NCI-H2227 (cell line): ENCODE results near the gene ARVCF.

Experiments
- DNase-seq: peaks from one replicate; lab custom pipeline; 2025; ENCODE audit not compliant: unreplicated experiment; lab: John Stamatoyannopoulos, UW

The ARVCF gene

GRCh38 chr22:19988965-19989724 lies 27.5 kb downstream of the ARVCF start:
- DNase-seq: no peak

DNA sequence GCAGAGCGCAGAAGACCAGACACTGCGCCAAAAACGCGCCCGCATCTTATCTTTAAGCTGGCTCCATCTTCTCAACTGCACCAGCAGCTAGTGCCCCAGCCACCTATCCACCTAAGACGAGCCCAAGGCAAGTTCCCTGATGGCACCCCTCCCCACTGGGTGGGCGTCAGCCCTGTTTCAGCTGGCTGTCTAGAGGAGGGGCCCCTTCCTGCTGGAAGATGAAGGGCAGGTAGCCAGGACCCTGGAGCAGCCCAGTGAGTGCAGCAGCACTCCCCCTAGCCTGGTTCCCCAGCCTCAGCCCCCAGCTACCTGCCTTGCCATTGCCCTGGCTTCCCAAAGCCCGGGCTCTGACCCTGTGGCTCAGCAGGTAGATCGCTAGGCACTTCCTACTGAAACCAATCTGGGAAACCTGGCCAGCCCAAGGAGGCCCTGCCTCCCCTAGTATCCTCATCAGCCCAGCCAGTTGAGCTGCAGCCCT lies 28.3 kb downstream of the ARVCF start:
- no peak for DNase-seq

GRCh38 chr22:19987394-19988306 lies 29.0 kb downstream of the ARVCF start:
- DNase-seq: no peak

GRCh38 chr22:19986410-19987341 lies 29.9 kb downstream of the ARVCF start:
- peak; percentile 92 for DNase-seq

- no peak for DNase-seq
Measured at GRCh38 chr22:19986011-19986409, 30.6 kb downstream of the ARVCF start.

DNA sequence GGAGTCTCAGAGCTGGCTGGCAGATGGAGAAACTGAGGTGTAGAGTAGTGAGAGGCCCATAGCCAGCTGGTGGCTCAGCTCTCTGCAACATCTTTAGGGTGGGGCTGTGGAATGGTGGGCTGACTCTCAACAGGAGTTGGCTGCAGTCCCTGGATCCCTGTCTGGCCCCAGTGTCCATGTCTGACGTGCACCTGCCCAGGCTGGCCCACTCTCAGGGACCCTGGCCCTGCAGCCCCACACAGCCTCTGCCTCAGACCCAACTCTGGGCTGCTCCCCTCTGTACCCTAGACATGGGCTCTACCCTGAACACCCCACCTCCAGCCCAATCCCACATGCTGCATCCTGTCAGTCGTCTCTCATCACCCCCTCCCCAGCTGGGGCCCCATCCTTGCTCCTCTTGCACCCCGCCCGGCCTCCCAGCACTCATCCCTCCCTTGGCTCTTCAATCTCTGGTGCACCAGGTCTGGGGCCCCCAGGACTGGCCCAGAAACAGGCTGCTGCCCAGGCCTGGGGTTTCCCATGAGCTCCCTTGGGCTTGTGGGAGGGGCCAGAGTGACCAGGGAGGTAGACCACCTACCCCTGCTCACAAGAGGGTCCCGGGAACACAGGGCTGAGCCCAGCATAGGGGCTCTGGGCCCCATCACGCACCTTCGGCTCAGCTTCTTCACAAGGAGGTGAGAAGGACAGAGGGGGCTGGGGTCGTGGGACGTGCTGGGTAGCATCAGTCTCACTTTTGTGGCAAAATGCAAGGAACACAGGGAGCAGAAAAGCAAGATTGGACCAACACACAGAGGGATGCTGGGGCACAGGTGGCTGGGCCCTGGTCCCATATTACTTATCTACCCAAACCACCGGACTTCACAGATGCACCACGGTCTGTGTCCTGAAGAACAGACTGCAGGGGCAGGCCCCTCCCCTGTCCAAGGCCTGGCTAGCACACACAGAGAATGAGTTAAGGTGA lies 31.5 kb downstream of the ARVCF start:
- DNase-seq: no peak

- DNase-seq: no peak
Measured at GRCh38 chr22:19984201-19984753, 32.3 kb downstream of the ARVCF start.

DNA sequence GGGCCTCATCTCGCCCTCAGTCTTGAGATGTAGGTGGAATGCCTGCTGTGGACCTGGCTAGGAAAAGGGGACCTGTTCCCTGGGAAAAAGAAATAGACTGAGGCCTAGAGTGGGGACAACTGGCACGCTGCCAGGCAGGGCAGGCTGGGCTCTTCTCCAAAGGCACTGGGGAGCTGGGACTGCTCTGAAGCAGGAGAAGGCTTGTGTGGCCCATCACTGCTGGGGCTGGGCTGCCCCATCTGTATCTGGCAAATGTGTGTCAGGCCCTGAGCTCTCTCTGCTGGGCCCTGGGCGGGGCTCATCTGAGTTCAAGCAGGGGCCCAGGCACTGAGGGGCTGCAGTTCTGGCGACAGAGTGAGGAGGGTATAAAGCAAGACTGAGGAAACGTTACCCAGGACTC lies 32.9 kb downstream of the ARVCF start:
- no peak for DNase-seq

- DNase-seq: no peak
Measured at GRCh38 chr22:19982991-19983578, 33.5 kb downstream of the ARVCF start.

DNA sequence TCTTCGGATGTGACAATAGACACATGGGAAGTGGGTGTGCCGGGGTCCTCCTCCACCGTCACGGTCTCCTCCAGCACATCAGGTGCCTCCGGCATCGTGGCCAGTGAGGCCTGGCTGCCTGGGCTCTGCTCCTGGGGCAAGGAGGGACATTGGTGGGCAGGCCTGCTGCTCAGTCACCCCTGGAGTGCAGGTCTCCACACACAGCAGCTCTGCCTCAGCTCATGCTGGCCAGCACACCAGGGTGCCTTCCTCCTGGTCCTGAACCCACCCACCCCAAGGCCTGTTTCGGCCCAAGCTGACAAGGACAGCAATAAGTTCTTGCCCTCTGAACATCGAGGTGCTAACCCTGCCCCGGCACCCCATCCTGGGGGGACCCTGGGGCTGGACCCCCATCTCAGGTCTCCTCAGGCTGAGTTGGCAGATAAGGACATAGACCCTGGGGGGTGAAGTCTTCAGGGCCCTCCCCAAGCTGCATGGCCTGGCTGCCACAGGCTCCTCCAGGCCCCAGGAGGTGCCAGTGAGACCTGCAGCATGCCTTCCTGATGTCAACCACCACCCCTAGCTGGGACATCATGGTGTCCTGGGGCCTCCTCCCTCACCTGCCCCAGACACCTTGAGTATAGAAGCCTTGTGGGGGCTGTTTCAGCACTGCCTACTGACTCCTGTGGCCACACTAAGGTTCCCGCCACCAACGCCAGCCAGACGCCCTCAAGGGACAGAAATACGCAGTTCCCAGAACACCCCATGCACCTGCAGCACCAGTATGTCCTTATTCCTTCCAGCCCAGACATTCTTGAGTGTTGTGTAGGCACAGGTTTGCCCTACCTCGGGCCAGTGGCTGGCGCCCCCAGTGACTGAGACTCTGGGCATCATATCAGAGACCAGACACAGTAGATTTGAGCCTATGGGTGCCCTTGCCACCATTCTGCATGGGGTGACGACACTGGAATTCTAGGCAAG lies 34.4 kb downstream of the ARVCF start:
- no peak for DNase-seq

DNA sequence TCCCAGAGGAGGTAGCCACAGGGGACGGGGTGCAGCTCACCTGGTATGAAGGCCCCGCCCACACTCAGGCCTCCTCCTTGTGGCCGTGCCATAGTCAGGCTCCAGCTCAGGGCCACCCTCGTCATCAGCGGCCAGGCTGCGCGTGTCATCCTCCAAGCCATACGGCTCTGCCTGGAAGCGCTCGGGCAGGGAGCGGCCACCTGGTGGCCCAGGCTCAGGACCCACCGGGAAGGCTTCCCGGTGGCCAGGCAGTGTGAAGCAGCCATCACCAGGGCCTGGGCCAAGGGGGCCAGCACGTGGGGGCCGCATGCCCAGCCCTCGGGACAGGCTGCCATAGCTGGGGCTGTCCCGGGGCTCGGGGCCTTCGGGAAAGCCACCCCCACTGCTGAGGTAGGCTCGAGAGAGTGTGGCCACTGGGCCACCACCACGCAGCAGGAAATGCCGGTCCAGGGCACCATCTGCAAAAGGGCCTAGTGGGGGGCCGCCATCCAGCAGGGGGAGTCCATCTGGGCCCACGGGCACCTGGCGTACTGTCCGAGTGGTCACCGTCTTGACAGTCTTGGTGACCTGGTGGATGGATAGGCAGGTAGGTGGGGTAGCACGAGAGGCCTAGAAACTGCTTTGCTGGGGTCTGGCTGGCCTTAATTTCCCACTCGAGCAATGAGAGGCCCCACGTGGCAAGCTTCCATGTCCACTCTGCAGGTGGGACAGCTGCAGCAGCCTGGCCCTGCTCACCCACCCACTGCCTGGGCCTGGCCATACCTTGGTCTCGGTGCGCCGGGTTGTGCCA lies 35.3 kb downstream of the ARVCF start:
- no peak for DNase-seq

DNA sequence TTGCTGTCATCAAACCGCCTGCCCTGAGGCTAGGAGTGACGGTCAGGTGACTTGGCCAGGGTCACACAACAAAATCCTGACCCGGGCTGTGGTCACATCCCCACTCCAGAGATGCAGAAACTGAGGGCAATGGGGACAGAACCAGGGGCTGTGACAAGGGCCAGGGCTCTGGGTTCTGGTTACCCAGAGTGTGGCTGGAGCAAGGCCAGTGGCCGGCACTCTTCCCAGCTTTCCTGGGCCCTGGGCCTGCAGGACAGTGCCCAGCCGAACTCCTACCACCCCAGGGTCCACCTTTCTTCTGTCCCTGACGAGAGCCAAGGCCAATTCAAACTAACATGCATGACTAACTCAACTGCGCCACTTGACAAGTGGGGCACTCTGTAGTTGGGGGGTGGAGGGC lies 35.9 kb downstream of the ARVCF start:
- DNase-seq: no peak

DNA sequence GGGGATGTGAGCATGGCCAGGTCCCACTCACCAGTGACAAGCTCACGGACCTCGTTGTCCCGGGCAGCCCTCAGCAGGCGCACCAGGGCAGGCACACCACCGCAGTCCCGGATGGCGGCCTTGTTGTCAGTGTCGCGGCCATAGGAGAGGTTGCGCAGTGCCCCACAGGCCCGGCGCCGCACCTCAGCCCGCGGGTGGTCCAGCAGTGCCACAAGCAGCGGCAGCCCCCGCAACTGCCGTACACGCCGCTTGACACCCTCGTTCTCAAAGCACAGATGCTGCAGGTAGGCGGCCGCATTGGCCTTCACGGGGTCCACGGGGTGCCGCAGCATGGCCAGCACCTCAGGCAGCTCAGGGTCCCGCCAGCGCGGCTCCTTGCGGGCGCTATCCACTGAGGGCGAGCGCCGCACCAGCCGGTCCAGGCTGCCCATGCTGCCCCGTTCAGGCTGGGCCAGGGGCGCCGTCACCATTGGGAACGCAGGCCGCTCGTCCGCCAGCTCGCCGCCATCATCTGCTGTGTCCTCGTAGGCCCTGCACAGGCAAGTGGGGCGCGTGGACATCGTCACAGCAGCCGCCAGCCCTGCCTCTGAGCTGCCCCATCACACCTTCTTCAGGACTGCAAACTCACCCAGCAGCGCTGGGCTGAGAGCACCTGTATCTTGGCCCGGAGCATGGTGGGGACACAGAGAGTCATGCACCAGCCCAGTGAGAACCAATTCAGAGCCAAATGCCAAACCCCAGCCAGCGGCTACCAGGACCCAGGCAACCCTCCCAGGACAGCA lies 36.7 kb downstream of the ARVCF start:
- DNase-seq: no peak

GRCh38 chr22:19978748-19979147 lies 37.9 kb downstream of the ARVCF start:
- DNase-seq: no peak

- no peak for DNase-seq
Measured at GRCh38 chr22:19977296-19978243, 39.1 kb downstream of the ARVCF start.
